Pancreas (tissue), 10 donors: ENCODE data around the gene LCE1A. TPM values are rescaled to one million over a fixed set of nuclear protein-coding genes. Genes with fewer than 3 reads are reported as not detected.

ENCODE experiments used
- ATAC-seq, 4 donors: fragments of 200-7000 bp; cut with Tn5 transposase; one replicate each; pipeline versions ENCODE4 v1.8.0 to v1.9.1; 2020; ENCODE audit warnings: mild to moderate bottlenecking in 4 of 4, moderate library complexity in 4 of 4
- DNase-seq, 6 donors: peaks; one replicate each; pipeline ENCODE4 v3.0.0-alpha.2; 2020
- FAIRE-seq: peaks from 2 replicates; lab custom pipeline; 2012; peaks lifted over from hg19 to GRCh38; lab: Jason Lieb, UNC
- H3K27ac ChIP-seq, 4 donors: fragments of 200-600 bp; sonication (generic); 1 replicate in 3 of 4; 2 replicates in 1 of 4; pipeline versions ENCODE4 v1.5.0 to v1.8.0; 2020
- H3K27me3 ChIP-seq, 4 donors: fragments of 200-600 bp; one replicate each; pipeline ENCODE4 v1.8.0; 2021
- H3K36me3 ChIP-seq, 3 donors: fragments of 200-600 bp; sonication (generic) in 1 of 3; one replicate each; pipeline versions ENCODE4 v1.5.0 to v1.8.0; 2020 to 2021
- H3K4me1 ChIP-seq, 3 donors: fragments of 200-600 bp; one replicate each; pipeline ENCODE4 v1.8.0; 2021
- H3K4me3 ChIP-seq, 4 donors: fragments of 200-600 bp; sonication (generic) in 2 of 4; one replicate each; pipeline versions ENCODE4 v1.5.0 to v1.8.0; 2020 to 2021
- H3K9me3 ChIP-seq, 4 donors: fragments of 200-600 bp; one replicate each; pipeline ENCODE4 v1.8.0; 2021
- CTCF ChIP-seq, 4 donors: fragments of 200-600 bp; sonication (generic) in 3 of 4; IDR thresholded peaks; one replicate each; pipeline versions ENCODE4 v1.5.0 to v1.8.0; 2021; ENCODE audit warnings: antibody characterized with exemption in 4 of 4
- WGBS, 2 donors: extraction: QIAGEN DNeasy Blood & Tissue Kit; methylation state at CpG; one replicate each; pipeline ENCODE4 v1.1.7; 2013; 5-methylcytosine and 5-hydroxymethylcytosine counted together
- intact Hi-C, 3 donors: fragments of 100-400 bp; cut with DNase I; formaldehyde crosslinking; loops; one replicate each; pipeline versions ENCODE4 v1.11.1 to v1.14.2; 2022
- polyA plus RNA-seq, 2 donors: library from polyadenylated mRNA; stranded (reverse); fragments of 200-250 nt; gene quantifications; one replicate each; pipeline ENCODE4 v1.2.3, GENCODE V29; 2013
- total RNA-seq, 6 donors: library from RNA; stranded (reverse); fragmentation: NEBNext Ultra II Directional in 4 of 6; extraction: Animal tissue kit (Norgen Biotek cat#: 25700) in 4 of 6; gene quantifications; one replicate each; pipeline versions ENCODE4 v1.2.1 to v1.2.4, GENCODE V29; 2021 to 2023
- donor health status: healthy with polysubstance abuse.
- donor health status: DM: no; HTN: no; CAD: no; lungs with moderate emphysema.
- donor health status: DM: no; HTN: no; CAD: no.
- donor health status: control.
- donor health status: control.
- donor health status: Bipolar disorder and iron deficiency.
- donor health status: DM: yes; HTN: yes; CAD: no.
- donor health status: DM: no; HTN: no; CAD: no.
- donor health status: DM: no; HTN: no; CAD: no.
- donor health status: DM: yes; HTN: yes; CAD: no.

The LCE1A gene
- total and polyA plus RNA-seq, 8 donors, result not detected

DNA sequence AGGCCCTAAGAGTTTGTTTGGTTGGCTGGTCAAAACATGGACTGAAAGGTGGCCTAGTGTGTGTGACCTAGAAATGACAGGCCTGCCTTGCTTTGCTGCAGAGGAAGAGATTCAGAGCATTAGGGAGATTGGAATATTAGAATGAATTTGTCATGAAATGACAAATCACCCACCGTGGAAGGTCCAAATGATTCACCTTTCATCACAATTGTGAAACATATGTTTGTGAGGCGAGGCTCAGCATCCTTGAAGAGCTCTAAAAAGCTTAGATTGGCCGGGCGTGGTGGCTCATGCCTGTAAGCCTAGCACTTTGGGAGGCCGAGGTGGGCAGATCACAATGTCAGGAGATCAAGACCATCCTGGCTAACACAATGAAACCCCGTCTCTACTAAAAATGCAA lies 10.0 kb upstream of the LCE1A start:
- Histone ChIP-seq H3K27me3 (no peaks in the 10 kb centered on the region), H3K36me3 (no peaks in the 10 kb centered on the region), H3K9me3 (no peaks in the 10 kb centered on the region), H3K4me1 (no peaks in the 10 kb centered on the region), H3K27ac (no peak overlapping the region), H3K4me3 (no peak overlapping the region)
- intact Hi-C loops, result no loop called here
- ATAC-seq, result no peak
- no peak for DNase-seq
- TF ChIP-seq CTCF (IDR thresholded peaks at IDR 0.05), result no peak
- FAIRE-seq, result no peak
- 83 to 89% methylated on average over 6 of the region's 6 CpGs for WGBS, 2 donors

- H3K36me3 ChIP-seq, result no peaks in the 10 kb centered on the region
- no peak overlapping the region for H3K4me3 ChIP-seq
- H3K27me3 ChIP-seq, result peaks cover 0 to 5% (median 0%) of the 10 kb centered on the region in 4 donors
- DNase-seq (no peak), FAIRE-seq (no peak), ATAC-seq (no peak)
- H3K9me3 ChIP-seq, result no peaks in the 10 kb centered on the region
- H3K4me1 ChIP-seq, result no peaks in the 10 kb centered on the region
- no peak overlapping the region for H3K27ac ChIP-seq
- no peak for TF ChIP-seq CTCF (IDR thresholded peaks at IDR 0.05)
- intact Hi-C loops, result no loop called here
- 27 to 40% methylated on average over 5 of the region's 5 CpGs for WGBS, 2 donors
Observed at GRCh38 chr1:152823294-152823693, 4.0 kb upstream of the LCE1A start.

GRCh38 chr1:152824964-152825363 lies 2.3 kb upstream of the LCE1A start:
- DNase-seq (no peak), FAIRE-seq (no peak), ATAC-seq (no peak)
- TF ChIP-seq CTCF (IDR thresholded peaks at IDR 0.05), result no peak
- H3K27me3 ChIP-seq, result peaks cover 0 to 5% (median 0%) of the 10 kb centered on the region in 4 donors
- H3K36me3 ChIP-seq, result no peaks in the 10 kb centered on the region
- intact Hi-C loops, result no loop called here
- no peak overlapping the region for H3K27ac ChIP-seq
- H3K4me1 ChIP-seq, result no peaks in the 10 kb centered on the region
- H3K4me3 ChIP-seq, result no peak overlapping the region
- H3K9me3 ChIP-seq, result no peaks in the 10 kb centered on the region

DNA sequence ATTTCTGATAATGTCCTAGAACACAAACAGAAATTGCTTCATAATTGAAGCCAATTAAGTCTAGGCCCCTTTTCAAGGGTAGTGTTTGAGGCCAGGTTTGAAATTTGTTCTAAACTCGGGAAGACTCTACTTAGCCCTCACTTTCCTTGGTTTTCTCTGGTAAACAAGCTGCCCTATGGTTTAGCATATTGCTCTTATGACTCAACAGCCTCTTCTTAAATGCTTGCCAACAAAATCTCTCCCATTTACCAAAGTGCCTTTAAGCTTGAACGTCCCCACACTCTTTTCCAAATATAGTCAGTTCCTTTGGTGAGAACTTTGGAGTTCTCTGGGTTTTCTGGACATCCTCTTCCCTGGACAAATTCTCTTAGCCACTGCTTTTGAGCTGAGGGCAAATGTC lies 9.6 kb downstream of the LCE1A start:
- FAIRE-seq, result no peak

GRCh38 chr1:152842556-152842955 lies 15.3 kb downstream of the LCE1A start, which contains the start of gene LCE6A:
TSS of gene LCE6A (plus strand) at chr1:152842856. CDS start at chr1:152843521, 665 bp downstream.
- DNase-seq (no peak), FAIRE-seq (no peak), ATAC-seq (no peak)
- H3K27ac ChIP-seq, result no peak within 1 kb of the TSS
- no peaks in the 10 kb centered on the region for H3K9me3 ChIP-seq
- intact Hi-C loops, result no loop called here
- no peaks in the 10 kb centered on the region for H3K36me3 ChIP-seq
- no peak within 1 kb of the TSS for H3K4me3 ChIP-seq
- no peak for TF ChIP-seq CTCF (IDR thresholded peaks at IDR 0.05)
- WGBS, 2 donors, result 70 to 75% methylated on average over 3 of the region's 3 CpGs
- H3K4me1 ChIP-seq, result no peaks in the 10 kb centered on the region
- no peaks in the 10 kb centered on the region for H3K27me3 ChIP-seq

More for the DNA sequence above, 9.6 kb downstream of the LCE1A start:
- Histone ChIP-seq H3K27ac (no peak overlapping the region), H3K4me1 (no peaks in the 10 kb centered on the region), H3K36me3 (no peaks in the 10 kb centered on the region), H3K9me3 (no peaks in the 10 kb centered on the region), H3K4me3 (no peak overlapping the region), H3K27me3 (no peaks in the 10 kb centered on the region)
- TF ChIP-seq CTCF (IDR thresholded peaks at IDR 0.05), result no peak
- ATAC-seq (no peak), DNase-seq (no peak)
- intact Hi-C loops, result no loop called here
- WGBS, 2 donors, result 29 to 32% methylated on average over 2 of the region's 2 CpGs
